ENCODE measurements around the gene APPL2. TPM values are rescaled to one million over a fixed set of nuclear protein-coding genes. Genes with fewer than 3 reads are reported as not detected.

APPL2 gene
- total and polyA plus RNA-seq, 2 donors (not counting 1 experiment from before 2014, with no cell fraction given), result 20.5 to 58.3 TPM

DNA sequence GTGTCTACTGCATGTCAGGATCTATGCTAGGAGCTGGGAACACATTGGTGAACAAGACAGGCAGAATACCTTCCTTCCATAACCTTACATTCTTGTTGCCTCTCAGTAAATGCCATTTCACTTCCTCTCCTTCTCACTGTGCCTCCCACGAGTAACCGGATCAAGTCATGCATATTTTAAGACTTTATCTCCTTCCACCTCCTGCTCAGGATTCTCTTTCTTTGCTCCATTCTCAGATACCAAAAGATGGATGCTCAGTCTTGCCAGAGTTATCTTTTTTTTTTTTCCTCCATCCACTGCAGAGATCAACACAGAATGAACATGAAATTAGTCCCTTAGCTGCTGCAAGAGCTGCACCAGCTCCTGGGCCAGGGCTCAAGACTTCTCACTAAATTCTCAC, 20.0 kb upstream of the APPL2 start:
- peaks cover 8% of the 10 kb centered on the region for H3K9me3 Mint-ChIP-seq (ENCODE audit: insufficient read depth)
- ChIA-PET CTCF (no interaction called here), POLR2A (no interaction called here)

DNA sequence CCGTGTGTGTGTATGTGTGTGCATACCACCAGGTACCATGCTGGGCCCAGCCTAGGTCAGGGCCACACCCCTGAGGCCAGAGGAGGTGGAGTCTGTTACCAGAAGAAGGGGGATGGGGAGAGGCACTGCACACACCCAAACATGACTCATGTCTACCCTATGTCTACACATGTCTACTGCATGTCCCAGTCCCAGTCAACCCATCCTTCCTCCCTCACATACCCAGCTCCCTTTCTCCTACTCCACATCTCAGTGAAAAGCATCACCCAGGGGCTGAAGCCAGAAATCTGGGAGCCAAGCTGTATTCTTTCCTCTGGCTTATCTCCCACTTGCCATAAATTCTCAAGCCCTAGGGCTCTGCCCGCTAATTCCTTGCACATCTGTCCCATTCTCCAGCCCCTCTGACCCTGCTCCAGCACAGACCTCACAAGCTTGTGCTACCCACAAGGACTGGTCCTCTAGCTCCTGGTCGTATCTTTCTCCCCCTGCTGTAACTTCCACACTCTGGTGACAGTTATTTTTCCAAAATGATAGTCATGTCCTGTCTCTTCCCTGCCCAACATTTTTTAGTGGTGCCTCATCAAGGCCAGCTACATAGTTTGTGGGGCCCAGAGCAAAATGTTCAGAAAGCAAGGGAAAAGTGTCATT, 18.0 kb upstream of the APPL2 start:
- no peaks in the 10 kb centered on the region for H3K36me3 ChIP-seq (replicated peaks in 1 of 2; ENCODE audit: control extremely low read depth in 1 of 2, control insufficient read depth in 1 of 2, extremely low read depth in 1 of 2, insufficient read depth in 2 of 2, low read length in 1 of 2)
- intact Hi-C loops (cut with micrococcal nuclease), result no loop called here
- no peak overlapping the region for H3K4me3 Mint-ChIP-seq
- CTCF ChIA-PET, result no interaction called here
- H3K27me3 Mint-ChIP-seq, result no peaks in the 10 kb centered on the region
- no peak overlapping the region for H2AFZ ChIP-seq (ENCODE audit: insufficient read depth, low read depth, low read length, poor library complexity, severe bottlenecking)
- H3K4me2 ChIP-seq (replicated peaks; ENCODE audit: low read depth, low read length, poor library complexity, severe bottlenecking), result no peak overlapping the region
- H3K9me3 Mint-ChIP-seq (ENCODE audit: insufficient read depth), result peaks cover 8% of the 10 kb centered on the region
- H3K4me1 ChIP-seq (ENCODE audit: control insufficient read depth in 2 of 2, insufficient read depth in 2 of 2, low read length in 2 of 2), result no peaks in the 10 kb centered on the region
- no peaks in the 10 kb centered on the region for H3K79me2 ChIP-seq (ENCODE audit: control insufficient read depth, insufficient read depth, low read length)
- H3K27ac Mint-ChIP-seq, result no peak overlapping the region
- POLR2A ChIA-PET, result no interaction called here
- H4K20me1 ChIP-seq (ENCODE audit: control insufficient read depth, insufficient read depth, low read length, poor library complexity, severe bottlenecking), result no peaks in the 10 kb centered on the region
- 94% methylated on average over 2 of the region's 3 CpGs for WGBS (ENCODE audit: insufficient coverage)
- H3K9me3 ChIP-seq (ENCODE audit: control extremely low read depth in 1 of 3, control insufficient read depth in 2 of 3, insufficient read depth in 1 of 3, low read length in 2 of 3), result peaks cover 0 to 6% (median 4%) of the 10 kb centered on the region in 3 donors
- no peak overlapping the region for H3K27ac ChIP-seq (ENCODE audit: low read length in 2 of 2)
- H3K9ac ChIP-seq (ENCODE audit: low read length), result no peak overlapping the region
- H3K4me1 Mint-ChIP-seq, result peaks cover 3% of the 10 kb centered on the region
- ATAC-seq (ENCODE audit: low read depth) (no peak), DNase-seq (no peak)
- H3K27me3 ChIP-seq (replicated peaks in 1 of 4; ENCODE audit: control extremely low read depth in 1 of 4, control insufficient read depth in 3 of 4, insufficient read depth in 4 of 4, low read length in 3 of 4), result no peaks in the 10 kb centered on the region
- H3K4me3 ChIP-seq (ENCODE audit: control extremely low read depth in 1 of 5, extremely low read depth in 1 of 5, insufficient read depth in 1 of 5, low read depth in 2 of 5, low read length in 4 of 5), result no peak overlapping the region
- TF ChIP-seq, protein P1, sequence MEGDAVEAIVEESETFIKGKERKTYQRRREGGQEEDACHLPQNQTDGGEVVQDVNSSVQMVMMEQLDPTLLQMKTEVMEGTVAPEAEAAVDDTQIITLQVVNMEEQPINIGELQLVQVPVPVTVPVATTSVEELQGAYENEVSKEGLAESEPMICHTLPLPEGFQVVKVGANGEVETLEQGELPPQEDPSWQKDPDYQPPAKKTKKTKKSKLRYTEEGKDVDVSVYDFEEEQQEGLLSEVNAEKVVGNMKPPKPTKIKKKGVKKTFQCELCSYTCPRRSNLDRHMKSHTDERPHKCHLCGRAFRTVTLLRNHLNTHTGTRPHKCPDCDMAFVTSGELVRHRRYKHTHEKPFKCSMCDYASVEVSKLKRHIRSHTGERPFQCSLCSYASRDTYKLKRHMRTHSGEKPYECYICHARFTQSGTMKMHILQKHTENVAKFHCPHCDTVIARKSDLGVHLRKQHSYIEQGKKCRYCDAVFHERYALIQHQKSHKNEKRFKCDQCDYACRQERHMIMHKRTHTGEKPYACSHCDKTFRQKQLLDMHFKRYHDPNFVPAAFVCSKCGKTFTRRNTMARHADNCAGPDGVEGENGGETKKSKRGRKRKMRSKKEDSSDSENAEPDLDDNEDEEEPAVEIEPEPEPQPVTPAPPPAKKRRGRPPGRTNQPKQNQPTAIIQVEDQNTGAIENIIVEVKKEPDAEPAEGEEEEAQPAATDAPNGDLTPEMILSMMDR (IDR thresholded peaks at IDR 0.05), result no peak
- TF ChIP-seq EZH2 (IDR thresholded peaks at IDR 0.05; ENCODE audit: borderline replicate concordance, insufficient read depth, low read depth, low read length, poor library complexity, severe bottlenecking), result no peak

More for the DNA sequence above, 20.0 kb upstream of the APPL2 start:
- Mint-ChIP-seq H3K4me1 (peaks cover 9% of the 10 kb centered on the region), H3K27me3 (no peaks in the 10 kb centered on the region), H3K4me3 (no peak overlapping the region), H3K27ac (no peak overlapping the region)
- Histone ChIP-seq H3K9me3 (ENCODE audit: control extremely low read depth in 1 of 3, control insufficient read depth in 2 of 3, insufficient read depth in 1 of 3, low read length in 2 of 3) (peaks cover 0 to 6% (median 4%) of the 10 kb centered on the region in 3 donors), H3K79me2 (ENCODE audit: control insufficient read depth, insufficient read depth, low read length) (no peaks in the 10 kb centered on the region), H3K27me3 (replicated peaks in 1 of 4; ENCODE audit: control extremely low read depth in 1 of 4, control insufficient read depth in 3 of 4, insufficient read depth in 4 of 4, low read length in 3 of 4) (no peaks in the 10 kb centered on the region), H3K9ac (ENCODE audit: low read length) (no peak overlapping the region), H2AFZ (ENCODE audit: insufficient read depth, low read depth, low read length, poor library complexity, severe bottlenecking) (no peak overlapping the region), H3K4me1 (ENCODE audit: control insufficient read depth in 2 of 2, insufficient read depth in 2 of 2, low read length in 2 of 2) (peaks cover 0 to 5% of the 10 kb centered on the region in 2 donors), H3K27ac (ENCODE audit: low read length in 2 of 2) (no peak overlapping the region), H3K4me3 (ENCODE audit: control extremely low read depth in 1 of 5, extremely low read depth in 1 of 5, insufficient read depth in 1 of 5, low read depth in 2 of 5, low read length in 4 of 5) (no peak overlapping the region), H3K36me3 (replicated peaks in 1 of 2; ENCODE audit: control extremely low read depth in 1 of 2, control insufficient read depth in 1 of 2, extremely low read depth in 1 of 2, insufficient read depth in 2 of 2, low read length in 1 of 2) (no peaks in the 10 kb centered on the region), H4K20me1 (ENCODE audit: control insufficient read depth, insufficient read depth, low read length, poor library complexity, severe bottlenecking) (no peaks in the 10 kb centered on the region), H3K4me2 (replicated peaks; ENCODE audit: low read depth, low read length, poor library complexity, severe bottlenecking) (no peak overlapping the region)
- TF ChIP-seq, protein P1 (IDR thresholded peaks at IDR 0.05), result no peak
- no peak for TF ChIP-seq EZH2 (IDR thresholded peaks at IDR 0.05; ENCODE audit: borderline replicate concordance, insufficient read depth, low read depth, low read length, poor library complexity, severe bottlenecking)
- intact Hi-C loops (cut with micrococcal nuclease), result no loop called here
- DNase-seq (no peak), ATAC-seq (ENCODE audit: low read depth) (no peak)
- WGBS (ENCODE audit: insufficient coverage), result 25% methylated on average over 2 of the region's 2 CpGs

Measured in B cell (primary cell).